Fibroblast of lung (primary cell): ENCODE results near the gene OR5B2. TPM values are rescaled to one million over a fixed set of nuclear protein-coding genes. Genes with fewer than 3 reads are reported as not detected.

Experiments
- DNase-seq, 2 donors: peaks; one replicate each; pipeline versions ENCODE4 v3.0.0 to v3.0.0-alpha.2; 2010; ENCODE audit warnings: low read depth in 2 of 2
- H2AFZ ChIP-seq: 2 replicates; pipeline ENCODE4 v1.5.1; 2012; ENCODE audit warnings: low read length, control low read depth, inconsistent platforms
- H3K27ac ChIP-seq: 2 replicates; pipeline ENCODE4 v1.5.1; 2011; ENCODE audit warnings: low read length, control low read depth; ENCODE audit not compliant: insufficient read depth
- H3K27me3 ChIP-seq: 2 replicates; pipeline ENCODE4 v1.5.1; 2011; ENCODE audit warnings: mild to moderate bottlenecking, low read length; ENCODE audit not compliant: control insufficient read depth, insufficient read depth
- H3K36me3 ChIP-seq: 2 replicates; pipeline ENCODE4 v1.5.1; 2011; ENCODE audit warnings: low read length; ENCODE audit not compliant: control insufficient read depth, insufficient read depth
- H3K4me1 ChIP-seq: 2 replicates; pipeline ENCODE4 v1.5.1; 2011; ENCODE audit warnings: low read length; ENCODE audit not compliant: control insufficient read depth, insufficient read depth; ENCODE audit errors: extremely low read depth
- H3K4me2 ChIP-seq: 2 replicates; pipeline ENCODE4 v1.5.1; 2011; ENCODE audit warnings: low read length, control low read depth; ENCODE audit not compliant: insufficient read depth; ENCODE audit errors: extremely low read depth
- H3K4me3 ChIP-seq, 4 experiments: fragments of 200-600 bp in 1 of 4; sonication (generic) in 1 of 4; replicated peaks in 1 of 4; 2 replicates each; pipeline ENCODE4 v1.5.1; 2011 to 2016; ENCODE audit warnings: low read length in 4 of 4, low read depth in 3 of 4, mild to moderate bottlenecking in 3 of 4, control low read depth in 2 of 4, inconsistent platforms in 1 of 4, mixed read lengths in 1 of 4; ENCODE audit not compliant: insufficient read depth in 1 of 4; ENCODE audit errors: control extremely low read depth in 1 of 4
- H3K79me2 ChIP-seq: 2 replicates; pipeline ENCODE4 v1.5.1; 2012; ENCODE audit warnings: mild to moderate bottlenecking, low read length, inconsistent platforms; ENCODE audit not compliant: control insufficient read depth, insufficient read depth
- H3K9ac ChIP-seq: 2 replicates; pipeline ENCODE4 v1.5.1; 2011; ENCODE audit warnings: mild to moderate bottlenecking, low read length, control low read depth; ENCODE audit not compliant: insufficient read depth
- H3K9me3 ChIP-seq: 2 replicates; pipeline ENCODE4 v1.5.1; 2012; ENCODE audit warnings: low read depth, low read length; ENCODE audit not compliant: control insufficient read depth, insufficient read depth
- H4K20me1 ChIP-seq: 2 replicates; pipeline ENCODE4 v1.5.1; 2011; ENCODE audit warnings: low read length; ENCODE audit not compliant: control insufficient read depth, insufficient read depth; ENCODE audit errors: extremely low read depth
- CTCF ChIP-seq, 2 donors: IDR thresholded peaks in 1 of 2; conservative IDR thresholded peaks in 1 of 2; 1 replicate in 1 of 2; 2 replicates in 1 of 2; pipeline ENCODE4 v1.5.1; 2011 to 2012; ENCODE audit warnings: low read length in 2 of 2, control low read depth in 1 of 2, inconsistent platforms in 1 of 2, low read depth in 1 of 2, mild to moderate bottlenecking in 1 of 2
- EZH2 ChIP-seq: IDR thresholded peaks from 2 replicates; pipeline ENCODE4 v1.5.1; 2012; ENCODE audit warnings: low read length, control low read depth, mild to moderate bottlenecking; ENCODE audit errors: missing control alignments
- polyA minus RNA-seq: library from RNA; depleted of rRNA, polyadenylated mRNA; stranded (reverse); fragments of >200 nt; gene quantifications from 2 replicates; pipeline ENCODE4 v1.2.3, GENCODE V29; 2011; ENCODE audit warnings: low replicate concordance
- polyA plus RNA-seq, 2 donors: library from polyadenylated mRNA; depleted of rRNA in 1 of 2; stranded (reverse) in 1 of 2; unstranded in 1 of 2; fragments of >200 nt; gene quantifications; 2 replicates each; pipeline ENCODE4 v1.2.1, GENCODE V29; 2011 to 2012; ENCODE audit warnings: missing spikeins in 1 of 2
- total RNA-seq: library from RNA; depleted of rRNA; stranded (reverse); fragments of >200 nt; gene quantifications from 2 replicates; pipeline ENCODE4 v1.2.1, GENCODE V29; 2014

Gene OR5B2
- total RNA-seq (not detected in 2 replicates), polyA plus RNA-seq (not detected in 2 replicates), polyA minus RNA-seq (not detected in 2 replicates)
- polyA plus RNA-seq (2012), result not detected in 2 replicates

GRCh38 chr11:58428021-58428420 lies at the start of gene OR5B2:
OR5B2 (minus strand) TSS chr11:58428121; CDS start chr11:58423261, 4,860 bp downstream.
- H3K4me3 ChIP-seq, result no peak within 1 kb of the TSS
- no peaks in the 10 kb centered on the region for H3K27me3 ChIP-seq
- H3K79me2 ChIP-seq, result no peaks in the 10 kb centered on the region
- no peak within 1 kb of the TSS for H2AFZ ChIP-seq
- H3K9ac ChIP-seq, result no peak within 1 kb of the TSS
- TF ChIP-seq EZH2 (no peak), CTCF (conservative IDR thresholded peaks at IDR 0.05 in 1 of 2, IDR thresholded peaks at IDR 0.05 in 1 of 2; ENCODE audit: low read depth in 1 of 2, low read length in 2 of 2) (no peak)
- no peak for DNase-seq
- H3K4me2 ChIP-seq, result no peak within 1 kb of the TSS
- H4K20me1 ChIP-seq, result no peaks in the 10 kb centered on the region
- H3K36me3 ChIP-seq, result no peaks in the 10 kb centered on the region
- H3K4me1 ChIP-seq, result no peaks in the 10 kb centered on the region
- H3K27ac ChIP-seq, result no peak within 1 kb of the TSS
- H3K9me3 ChIP-seq, result no peaks in the 10 kb centered on the region

GRCh38 chr11:58471892-58472291 lies 44.0 kb upstream of the OR5B2 start:
- Histone ChIP-seq H3K9ac (no peak overlapping the region), H3K9me3 (no peaks in the 10 kb centered on the region), H3K36me3 (no peaks in the 10 kb centered on the region), H3K27ac (no peak overlapping the region), H3K4me1 (no peaks in the 10 kb centered on the region), H4K20me1 (no peaks in the 10 kb centered on the region), H2AFZ (no peak overlapping the region), H3K4me2 (no peak overlapping the region), H3K27me3 (no peaks in the 10 kb centered on the region), H3K79me2 (no peaks in the 10 kb centered on the region), H3K4me3 (no peak overlapping the region)
- TF ChIP-seq EZH2 (no peak), CTCF (conservative IDR thresholded peaks at IDR 0.05 in 1 of 2, IDR thresholded peaks at IDR 0.05 in 1 of 2; ENCODE audit: low read depth in 1 of 2, low read length in 2 of 2) (no peak)
- no peak for DNase-seq

- H3K4me2 ChIP-seq, result no peak overlapping the region
- H3K27me3 ChIP-seq, result no peaks in the 10 kb centered on the region
- no peaks in the 10 kb centered on the region for H3K4me1 ChIP-seq
- H3K9me3 ChIP-seq, result no peaks in the 10 kb centered on the region
- no peak overlapping the region for H3K4me3 ChIP-seq
- no peaks in the 10 kb centered on the region for H3K79me2 ChIP-seq
- H4K20me1 ChIP-seq, result no peaks in the 10 kb centered on the region
- H3K9ac ChIP-seq, result no peak overlapping the region
- H3K27ac ChIP-seq, result no peak overlapping the region
- no peaks in the 10 kb centered on the region for H3K36me3 ChIP-seq
- TF ChIP-seq CTCF (conservative IDR thresholded peaks at IDR 0.05 in 1 of 2, IDR thresholded peaks at IDR 0.05 in 1 of 2; ENCODE audit: low read depth in 1 of 2, low read length in 2 of 2), result no peak
- TF ChIP-seq EZH2, result no peak
- DNase-seq, result no peak
- no peak overlapping the region for H2AFZ ChIP-seq
These were observed 38.4 kb upstream of the OR5B2 start for GRCh38 chr11:58466293-58466692.
